ENCODE measurements around the gene MINDY4B.

Gene MINDY4B

DNA sequence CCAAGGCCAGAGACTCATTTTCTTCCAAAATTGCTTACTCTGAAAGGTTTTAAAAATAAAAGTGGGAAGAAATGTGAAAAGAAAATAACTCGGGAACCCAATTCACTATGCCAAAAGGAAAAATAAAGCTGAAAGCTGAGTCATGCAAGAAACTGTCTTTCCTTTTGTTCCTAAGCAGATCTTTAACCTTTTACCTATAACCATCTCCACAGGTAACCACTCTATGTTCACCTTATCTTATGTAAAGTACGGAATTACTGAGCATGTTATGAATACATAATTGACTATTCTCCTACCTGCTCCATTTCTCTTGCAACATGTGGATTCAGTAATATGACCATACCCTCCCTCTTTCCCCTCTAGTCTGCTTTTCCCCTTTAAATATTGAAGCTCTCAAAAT is 62.0 kb downstream of the MINDY4B start:
- DNase-seq, result no peak

DNA sequence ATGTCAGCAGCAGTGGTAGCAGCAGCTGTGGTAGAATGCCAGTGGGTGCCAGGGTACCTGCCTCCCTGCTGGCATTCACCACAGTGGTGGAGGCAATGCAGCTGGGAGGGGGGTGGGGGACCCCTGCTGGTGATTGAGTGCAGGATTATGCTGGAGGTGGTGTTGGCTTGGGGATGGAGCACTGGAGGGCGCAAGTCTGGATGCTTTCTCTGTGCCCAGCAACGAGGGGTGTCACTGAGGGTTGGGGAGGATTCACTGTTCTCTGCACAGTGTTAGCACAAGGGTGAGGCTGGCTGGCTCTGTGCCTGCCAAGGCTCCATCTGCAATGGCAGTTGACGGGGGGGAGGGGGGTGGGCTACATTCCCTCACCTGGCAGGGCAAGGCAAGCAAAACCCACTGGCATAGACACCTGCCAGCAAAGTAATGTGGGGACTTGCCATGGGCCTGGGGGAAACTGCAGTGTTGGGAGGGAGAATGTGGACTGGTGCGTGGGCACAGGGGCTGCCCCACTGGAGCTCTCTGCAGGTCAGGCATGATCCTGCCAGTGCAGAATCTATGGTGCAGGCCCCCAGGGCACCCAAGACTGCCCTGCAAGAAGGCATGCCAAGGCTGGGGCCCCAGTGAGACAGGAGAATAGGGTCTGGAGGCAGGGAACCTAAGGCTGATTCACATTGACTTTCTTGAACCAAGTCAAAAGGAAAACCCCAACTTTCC is 64.3 kb downstream of the MINDY4B start:
- no peak for DNase-seq

DNA sequence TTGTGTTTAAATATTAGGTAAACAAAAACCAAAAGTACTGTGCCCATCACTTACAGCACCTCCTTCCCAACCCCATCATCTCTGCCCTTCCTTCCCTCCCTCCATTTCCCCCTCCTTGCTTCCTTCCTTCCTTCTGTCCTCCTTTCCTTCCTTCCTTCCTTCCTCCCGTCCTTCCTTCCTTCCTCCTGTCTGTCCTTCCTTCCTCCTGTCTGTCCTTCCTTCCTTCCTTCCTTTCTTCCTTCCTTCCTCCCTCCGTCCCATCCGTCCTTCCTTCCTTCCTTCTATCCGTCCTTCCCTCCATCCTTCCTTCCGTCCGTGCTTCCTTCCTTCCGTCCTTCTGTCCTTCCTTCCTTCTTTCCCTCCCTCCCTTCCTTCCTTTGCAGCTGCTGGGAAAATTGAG is 74.5 kb downstream of the MINDY4B start:
- DNase-seq, result no peak

DNA sequence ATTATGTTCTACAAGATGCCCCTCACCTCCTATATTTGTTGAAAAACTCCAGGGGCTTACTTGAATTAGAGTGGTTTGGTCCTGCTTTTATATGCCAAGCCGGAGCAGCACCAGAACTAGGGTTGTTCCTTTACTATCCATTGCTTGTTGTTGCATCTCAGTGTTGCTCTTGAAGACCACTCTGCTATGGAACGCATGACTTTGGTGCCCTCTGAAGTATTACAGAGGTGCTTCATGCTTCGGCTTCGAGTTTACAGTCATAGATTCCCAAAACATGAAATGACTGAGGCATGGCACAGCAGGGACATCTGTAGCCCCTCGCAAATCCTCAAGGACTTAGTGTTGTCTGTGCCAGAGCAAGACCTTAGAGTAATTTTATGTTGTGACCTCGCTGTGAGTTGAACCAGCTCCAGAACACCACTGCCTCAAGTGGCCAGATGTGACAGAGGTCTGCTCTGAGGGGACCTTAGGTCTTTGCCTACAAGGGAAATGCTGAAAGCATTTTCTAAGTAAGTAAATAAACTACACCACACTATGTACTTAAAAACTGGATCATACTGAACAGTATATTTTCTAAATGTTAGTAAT is 75.1 kb downstream of the MINDY4B start:
- DNase-seq, result no peak

DNA sequence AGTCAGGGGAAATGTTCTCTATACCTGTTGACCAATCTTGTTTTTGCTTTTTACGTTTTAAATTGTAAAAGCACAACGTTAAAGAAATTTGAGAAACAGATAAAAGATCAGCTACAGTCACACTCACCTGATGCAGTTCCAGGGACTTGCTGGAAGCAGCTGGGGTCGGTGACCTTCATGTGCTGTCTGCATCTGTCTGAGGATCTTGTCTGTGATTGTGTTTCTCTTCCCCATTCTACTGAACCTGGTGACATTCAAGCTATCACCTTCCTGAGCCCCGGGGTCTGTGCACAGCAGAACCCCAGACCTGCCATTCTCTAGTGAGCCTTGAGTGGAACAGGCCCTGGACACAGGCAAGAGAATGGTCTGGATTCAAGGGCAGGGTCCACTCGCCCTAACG is 75.8 kb downstream of the MINDY4B start:
- DNase-seq, result no peak

DNA sequence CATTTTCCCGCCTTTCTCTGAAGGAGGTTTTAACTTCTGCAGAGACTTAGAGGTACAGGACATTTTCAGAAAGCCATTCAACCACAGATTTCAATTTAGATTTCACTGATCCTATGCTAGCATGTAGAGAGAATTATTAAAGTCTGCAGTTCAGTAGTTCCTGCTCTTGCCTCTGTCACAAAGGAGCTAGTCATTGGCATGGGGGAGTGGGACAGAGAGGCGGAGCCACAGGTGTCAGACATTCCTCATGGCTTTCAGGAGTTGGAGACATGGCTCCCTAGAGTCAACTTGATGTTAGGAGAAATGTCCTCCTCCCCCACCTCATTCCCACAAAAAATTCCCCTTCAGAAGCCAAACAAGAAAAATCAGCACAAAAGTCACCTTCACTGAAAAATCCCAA is 76.2 kb downstream of the MINDY4B start:
- no peak for DNase-seq

DNA sequence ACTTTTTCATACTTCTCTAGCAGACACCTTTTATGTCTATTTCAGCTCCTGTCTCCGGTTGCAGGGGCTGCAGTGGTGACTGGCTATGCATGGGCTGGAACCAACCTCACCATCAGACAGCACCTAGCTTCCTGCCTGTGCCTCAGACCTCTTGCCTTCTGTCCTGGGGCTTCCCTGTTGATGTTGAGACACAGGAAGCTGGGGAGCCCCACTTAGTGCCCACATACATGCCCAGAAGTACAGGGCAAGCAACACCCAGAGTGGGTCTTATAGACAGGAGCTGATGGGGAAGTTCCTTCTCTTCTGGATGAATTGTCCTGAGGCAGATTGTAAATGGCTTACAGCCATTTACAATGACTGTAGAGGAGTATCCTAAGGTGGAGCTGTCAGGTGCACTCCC is 77.0 kb downstream of the MINDY4B start:
- no peak for DNase-seq

DNA sequence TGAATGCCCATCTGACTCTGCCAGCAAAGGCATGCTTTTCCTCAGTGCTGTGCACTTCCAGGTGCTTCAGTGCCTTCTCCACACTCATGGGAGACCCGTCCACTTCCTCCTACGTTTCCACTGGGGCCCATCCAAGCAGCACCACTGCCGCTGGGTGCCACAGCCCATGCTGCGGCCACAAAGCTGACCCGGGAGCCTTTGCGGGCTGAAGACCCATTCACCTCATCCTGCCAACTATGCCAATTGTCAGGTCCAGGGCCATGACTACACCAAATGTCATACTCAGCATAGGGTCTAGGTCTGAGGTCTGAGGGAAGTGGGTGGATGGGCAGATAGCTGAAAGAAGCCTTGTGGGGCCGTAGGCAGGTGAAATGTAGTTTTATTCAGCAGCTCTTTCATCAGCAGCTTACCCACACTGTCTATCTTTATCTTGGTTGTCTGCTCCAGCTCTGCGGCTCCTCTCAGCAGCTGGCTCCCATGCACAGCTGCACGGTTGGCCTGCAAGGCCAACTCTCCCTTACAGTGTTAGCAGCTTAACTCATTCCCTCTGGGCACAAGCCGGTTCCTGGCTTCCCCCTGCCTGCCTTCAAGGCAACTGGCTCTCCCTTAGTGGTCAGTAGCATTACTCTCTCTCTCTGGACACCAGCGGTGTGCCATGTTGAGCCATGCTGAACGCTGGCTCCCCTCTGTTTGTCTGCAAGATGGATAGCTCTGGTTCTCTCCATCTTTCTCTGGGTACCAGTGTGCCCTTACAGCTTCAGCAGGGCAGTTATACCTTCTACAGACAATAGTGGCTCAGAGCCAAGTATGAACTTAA is 78.6 kb downstream of the MINDY4B start:
- DNase-seq, result no peak

DNA sequence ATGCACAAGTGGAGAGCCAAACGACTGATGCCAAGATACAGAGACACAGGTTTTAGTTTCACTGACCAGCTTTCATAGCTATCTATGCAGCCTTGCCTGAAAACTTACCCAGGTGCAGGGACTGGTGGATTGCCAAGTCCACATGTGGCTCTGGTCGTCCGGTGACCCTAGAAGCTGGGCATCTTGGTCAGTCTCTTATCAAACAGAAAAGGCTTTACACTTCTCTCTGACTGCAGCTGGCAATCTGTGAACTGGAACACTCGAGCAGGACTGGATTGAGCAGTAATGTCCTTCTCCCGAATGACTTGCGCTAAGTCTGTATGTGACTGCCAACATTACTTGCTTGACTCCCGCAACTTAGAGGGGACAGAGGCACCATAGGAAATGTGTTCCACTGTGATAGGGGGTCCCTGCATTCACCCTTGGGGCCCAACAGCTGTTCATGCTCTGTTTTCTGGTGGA is 79.3 kb downstream of the MINDY4B start:
- no peak for DNase-seq

DNA sequence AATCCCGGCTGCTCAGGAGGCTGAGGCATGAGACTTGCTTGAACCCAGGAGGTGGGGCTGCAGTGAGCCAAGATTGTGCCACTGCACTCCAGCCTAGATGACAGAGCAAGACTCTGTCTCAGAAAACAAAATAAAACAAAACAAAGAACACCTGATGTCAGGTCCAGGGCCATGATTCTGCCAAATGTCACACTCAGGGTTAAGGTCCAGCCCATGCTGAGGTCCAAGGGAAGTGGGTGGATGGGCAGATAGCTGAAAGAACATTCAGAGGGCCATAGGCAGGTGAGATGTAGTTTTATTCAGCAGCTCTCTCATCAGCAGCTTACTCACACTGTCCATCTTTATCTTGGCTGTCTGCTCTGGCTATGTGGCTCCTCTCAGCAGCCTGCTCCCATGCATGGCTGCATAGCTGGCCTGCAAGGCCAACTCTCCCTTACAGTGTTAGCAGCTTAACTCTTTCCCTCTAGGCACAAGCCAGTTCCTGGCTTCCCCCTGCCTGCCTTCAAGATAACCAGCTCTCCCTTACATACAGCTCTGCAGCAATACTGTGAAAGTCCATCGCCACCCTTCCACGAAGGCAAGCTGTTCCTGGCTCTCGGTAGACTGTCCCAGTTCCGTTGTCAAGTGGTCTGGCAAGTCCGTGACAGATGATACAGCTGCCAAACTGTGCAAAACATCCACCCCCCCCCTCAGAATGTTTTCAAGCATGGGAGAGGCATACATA is 79.9 kb downstream of the MINDY4B start:
- DNase-seq, result no peak

DNA sequence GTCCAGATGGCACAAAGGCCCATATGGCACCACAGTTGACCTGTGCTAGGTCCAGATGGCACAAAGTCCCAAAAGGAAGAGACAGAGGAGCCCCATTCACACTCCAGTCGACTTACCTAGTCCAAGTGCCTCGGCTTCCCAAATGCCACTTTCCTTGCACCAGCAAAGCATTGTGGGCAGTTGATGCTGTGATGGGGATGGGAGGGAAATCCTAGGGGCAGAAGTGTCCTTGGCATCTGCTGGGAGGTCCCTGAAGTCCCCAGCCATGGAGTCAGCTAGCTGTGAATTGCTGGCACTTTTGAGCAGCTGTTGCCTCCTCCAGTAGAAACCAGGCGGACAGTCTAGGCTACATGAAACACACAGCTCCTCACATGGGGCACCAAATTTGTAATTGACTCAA is 82.0 kb downstream of the MINDY4B start:
- DNase-seq, result no peak

DNA sequence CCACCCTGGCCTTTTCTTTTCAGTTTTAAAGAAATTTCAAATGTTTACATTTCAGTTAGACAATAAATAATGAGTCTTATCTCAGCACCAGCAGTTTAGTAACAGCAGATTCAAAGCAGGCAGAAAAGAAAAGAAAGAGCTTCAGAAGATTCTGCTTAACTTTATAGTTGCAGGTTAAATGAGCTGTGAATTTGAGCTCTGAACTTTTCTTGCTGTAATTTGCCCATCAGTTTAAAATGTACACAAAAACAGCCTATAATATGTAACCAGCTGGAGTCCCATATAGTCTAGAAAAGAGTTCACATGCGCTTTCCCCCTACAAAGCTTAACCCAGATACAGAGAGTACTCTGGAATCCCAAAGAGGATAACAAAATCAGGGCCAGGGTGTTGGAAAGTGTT is 82.6 kb downstream of the MINDY4B start:
- no peak for DNase-seq

Data from COR-L47 (cell line).